Measurements from ENCODE around the gene TRERF1. TPM values are rescaled to one million over a fixed set of nuclear protein-coding genes. Genes with fewer than 3 reads are reported as not detected.

Gene TRERF1
- total and polyA plus RNA-seq, 2 experiments from 2014 or later, result 3.2 to 5.1 TPM

GRCh38 chr6:42297661-42298060 is 154.1 kb downstream of the TRERF1 start:
- Histone ChIP-seq H3K4me3 (no peak overlapping the region), H3K36me3 (replicated peaks; ENCODE audit: insufficient read depth, low read depth) (no peaks in the 10 kb centered on the region), H3K9me2 (replicated peaks; ENCODE audit: insufficient read depth) (no peaks in the 10 kb centered on the region), H4K20me1 (ENCODE audit: insufficient read depth, poor library complexity, severe bottlenecking) (no peaks in the 10 kb centered on the region), H3K79me2 (peaks cover 6% of the 10 kb centered on the region), H3K4me2 (no peak overlapping the region), H3K9me3 (ENCODE audit: low read depth) (no peaks in the 10 kb centered on the region), H2AFZ (no peak overlapping the region), H3K27ac (no peak overlapping the region), H3K4me1 (ENCODE audit: insufficient read depth) (peaks cover 4% of the 10 kb centered on the region), H3K27me3 (no peaks in the 10 kb centered on the region)
- TF ChIP-seq EZH2phosphoT487 (IDR thresholded peaks at IDR 0.05; ENCODE audit: low read depth, severe bottlenecking, unreplicated experiment) (no peak), CTCF (IDR thresholded peaks at IDR 0.05; ENCODE audit: poor library complexity) (no peak), EZH2 (IDR thresholded peaks at IDR 0.05; ENCODE audit: borderline replicate concordance) (no peak)
- no peak for DNase-seq (ENCODE audit: low spot score)

DNA sequence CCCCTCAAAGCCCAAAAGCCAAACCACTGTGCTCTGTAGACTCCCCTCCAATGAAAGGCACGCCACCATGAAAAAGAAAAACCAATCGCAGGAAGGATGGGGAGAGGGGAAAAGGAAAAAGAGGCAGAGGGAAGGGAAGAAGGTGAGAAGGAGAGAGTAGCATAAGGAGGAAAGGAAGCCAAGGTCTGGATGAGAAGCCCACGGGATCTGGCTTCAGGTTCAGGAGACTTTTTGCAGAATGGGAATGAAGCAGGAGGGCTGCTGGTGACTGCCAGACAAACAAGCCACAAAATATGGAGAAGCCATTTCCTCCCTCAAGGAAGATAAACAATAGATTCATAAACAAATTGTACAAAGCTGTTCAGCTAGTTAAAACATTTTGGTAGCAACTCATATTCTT is 155.1 kb downstream of the TRERF1 start:
- H3K9me3 ChIP-seq (ENCODE audit: low read depth), result no peaks in the 10 kb centered on the region
- no peaks in the 10 kb centered on the region for H3K4me1 ChIP-seq (ENCODE audit: insufficient read depth)
- no peak overlapping the region for H3K4me2 ChIP-seq
- no peak overlapping the region for H3K27ac ChIP-seq
- TF ChIP-seq CTCF (IDR thresholded peaks at IDR 0.05; ENCODE audit: poor library complexity), result no peak
- no peak for TF ChIP-seq EZH2 (IDR thresholded peaks at IDR 0.05; ENCODE audit: borderline replicate concordance)
- TF ChIP-seq EZH2phosphoT487 (IDR thresholded peaks at IDR 0.05; ENCODE audit: low read depth, severe bottlenecking, unreplicated experiment), result no peak
- peaks cover 5% of the 10 kb centered on the region for H3K79me2 ChIP-seq
- H2AFZ ChIP-seq, result no peak overlapping the region
- no peak overlapping the region for H3K4me3 ChIP-seq
- DNase-seq (ENCODE audit: low spot score), result no peak
- H4K20me1 ChIP-seq (ENCODE audit: insufficient read depth, poor library complexity, severe bottlenecking), result no peaks in the 10 kb centered on the region
- WGBS (ENCODE audit: low lambda C conversion rate, missing lambda C conversion rate), result 78% methylated on average over 3 of the region's 3 CpGs
- no peaks in the 10 kb centered on the region for H3K36me3 ChIP-seq (replicated peaks; ENCODE audit: insufficient read depth, low read depth)
- no peaks in the 10 kb centered on the region for H3K9me2 ChIP-seq (replicated peaks; ENCODE audit: insufficient read depth)
- H3K27me3 ChIP-seq, result no peaks in the 10 kb centered on the region

GRCh38 chr6:42295677-42296076 is 156.0 kb downstream of the TRERF1 start:
- Histone ChIP-seq H3K4me2 (no peak overlapping the region), H3K9me2 (replicated peaks; ENCODE audit: insufficient read depth) (no peaks in the 10 kb centered on the region), H2AFZ (no peak overlapping the region), H3K27me3 (no peaks in the 10 kb centered on the region), H3K4me3 (no peak overlapping the region), H3K4me1 (ENCODE audit: insufficient read depth) (no peaks in the 10 kb centered on the region), H3K9me3 (ENCODE audit: low read depth) (no peaks in the 10 kb centered on the region), H4K20me1 (ENCODE audit: insufficient read depth, poor library complexity, severe bottlenecking) (no peaks in the 10 kb centered on the region), H3K36me3 (replicated peaks; ENCODE audit: insufficient read depth, low read depth) (no peaks in the 10 kb centered on the region), H3K27ac (no peak overlapping the region), H3K79me2 (peaks cover 3% of the 10 kb centered on the region)
- TF ChIP-seq CTCF (IDR thresholded peaks at IDR 0.05; ENCODE audit: poor library complexity) (no peak), EZH2 (IDR thresholded peaks at IDR 0.05; ENCODE audit: borderline replicate concordance) (no peak), EZH2phosphoT487 (IDR thresholded peaks at IDR 0.05; ENCODE audit: low read depth, severe bottlenecking, unreplicated experiment) (no peak)
- no peak for DNase-seq (ENCODE audit: low spot score)
- WGBS (ENCODE audit: low lambda C conversion rate, missing lambda C conversion rate), result 92% methylated on average over 3 of the region's 3 CpGs

DNA sequence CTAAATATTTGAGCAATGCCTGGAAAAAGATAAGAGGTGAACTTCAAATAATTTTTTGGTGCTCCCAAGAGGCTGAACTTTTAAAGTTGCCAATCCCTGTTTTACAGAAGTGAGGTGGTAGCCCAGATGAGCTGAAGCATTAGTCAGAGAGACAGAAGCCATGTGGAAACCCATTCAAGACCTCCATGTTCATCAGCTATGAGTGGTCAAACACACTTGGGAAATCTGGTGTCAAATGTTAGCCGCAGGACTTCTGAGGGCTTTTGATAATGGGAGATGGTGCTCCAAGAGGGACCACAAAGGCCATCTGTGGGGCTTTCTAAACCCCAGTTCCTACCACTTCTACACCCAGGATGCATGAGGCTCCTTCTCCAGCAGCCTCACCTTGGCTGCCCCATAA is 156.5 kb downstream of the TRERF1 start:
- WGBS (ENCODE audit: low lambda C conversion rate, missing lambda C conversion rate), result 100% methylated on average over 1 of the region's 1 CpG
- no peak for DNase-seq (ENCODE audit: low spot score)
- Histone ChIP-seq H3K9me2 (replicated peaks; ENCODE audit: insufficient read depth) (no peaks in the 10 kb centered on the region), H3K79me2 (peaks cover 3% of the 10 kb centered on the region), H3K27ac (no peak overlapping the region), H3K36me3 (replicated peaks; ENCODE audit: insufficient read depth, low read depth) (no peaks in the 10 kb centered on the region), H3K9me3 (ENCODE audit: low read depth) (no peaks in the 10 kb centered on the region), H3K27me3 (no peaks in the 10 kb centered on the region), H3K4me1 (ENCODE audit: insufficient read depth) (no peaks in the 10 kb centered on the region), H2AFZ (no peak overlapping the region), H3K4me3 (no peak overlapping the region), H4K20me1 (ENCODE audit: insufficient read depth, poor library complexity, severe bottlenecking) (no peaks in the 10 kb centered on the region), H3K4me2 (no peak overlapping the region)
- TF ChIP-seq EZH2phosphoT487 (IDR thresholded peaks at IDR 0.05; ENCODE audit: low read depth, severe bottlenecking, unreplicated experiment) (no peak), CTCF (IDR thresholded peaks at IDR 0.05; ENCODE audit: poor library complexity) (no peak), EZH2 (IDR thresholded peaks at IDR 0.05; ENCODE audit: borderline replicate concordance) (no peak)
